GM19438 (cell line): ENCODE results near the gene EIF2S1.
"Not testable (repeated sequence)": the region's sequence is repeated elsewhere in the genome, so short reads cannot be mapped to it uniquely, and the experiment has no call there.

Source experiments
- ATAC-seq: cut with Tn5 transposase; IDR thresholded peaks from one replicate; pipeline ENCODE4 v1.9.1; 2021; ENCODE audit warnings: low read depth; ENCODE audit not compliant: unreplicated experiment

Gene EIF2S1

DNA sequence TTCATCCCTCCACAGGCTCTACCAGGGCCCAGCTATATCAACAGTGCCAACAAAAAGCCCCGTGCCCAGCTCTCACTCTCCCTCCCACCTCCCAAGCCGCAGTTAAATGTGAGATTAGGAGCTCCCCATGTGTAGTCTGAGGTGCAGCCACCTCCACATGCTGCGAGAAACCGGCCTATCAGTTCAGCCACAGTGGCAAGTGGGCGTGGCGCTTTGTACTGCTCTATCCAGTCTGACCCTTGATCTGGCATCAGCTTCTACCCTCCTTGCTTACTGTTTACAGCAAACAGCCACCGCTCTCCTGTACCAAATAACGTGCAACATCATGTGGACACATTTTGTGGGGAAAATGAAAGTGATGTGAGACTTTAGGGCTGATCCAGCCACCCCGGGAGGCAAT lies 50.2 kb downstream of the EIF2S1 start:
- no peak for ATAC-seq

DNA sequence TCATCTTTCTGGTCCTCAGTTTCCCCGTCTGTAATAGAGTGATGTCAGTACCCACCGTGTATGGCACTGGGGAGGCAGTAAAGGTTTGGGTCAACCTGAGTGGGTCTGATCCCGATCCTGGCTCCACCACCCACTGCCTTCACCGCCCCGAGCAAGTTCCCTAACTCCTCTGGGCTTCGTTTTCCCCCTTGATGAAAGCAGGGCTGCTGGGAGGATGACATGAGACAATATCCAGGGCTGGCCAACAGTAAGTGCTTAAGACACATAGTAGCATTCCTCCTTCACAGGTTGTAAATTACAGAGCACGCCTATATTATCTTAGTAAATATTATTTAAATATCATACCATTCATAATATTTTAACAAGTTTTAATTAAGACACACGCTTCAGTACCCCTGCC lies 51.2 kb downstream of the EIF2S1 start:
- no peak for ATAC-seq

DNA sequence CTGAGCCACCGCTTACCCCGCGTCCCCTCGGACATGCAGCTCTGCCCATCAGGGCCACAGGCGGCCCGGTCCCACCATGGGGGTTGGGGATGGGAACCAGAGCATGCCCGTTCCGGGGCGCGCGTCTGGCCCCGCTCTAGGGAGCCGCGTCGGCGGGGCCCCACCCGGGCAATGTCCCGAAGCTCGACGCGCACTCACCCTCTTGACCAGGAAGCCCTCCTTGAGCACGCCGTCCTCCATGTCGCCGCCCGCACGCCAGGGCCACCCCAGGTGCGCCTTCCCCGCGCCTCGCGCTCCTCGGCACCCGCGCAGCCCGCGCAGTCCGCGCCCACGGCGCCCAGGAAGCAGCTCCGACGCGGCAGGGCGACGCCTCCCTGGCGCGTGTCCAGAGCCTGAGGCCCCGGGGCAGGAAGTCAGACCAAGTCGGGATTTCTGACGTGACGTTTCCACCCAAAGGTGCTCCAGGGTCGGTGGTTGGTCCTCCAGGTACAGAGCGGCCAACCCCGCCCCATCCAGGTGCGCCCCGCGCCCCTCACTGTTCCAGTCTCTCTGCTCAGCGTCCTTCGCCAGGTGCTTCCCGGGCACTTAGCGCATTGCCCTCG lies 51.8 kb downstream of the EIF2S1 start, which contains the start of gene PLEK2:
PLEK2 (minus strand) TSS at position 346 of the 602 bp plus-strand sequence; CDS start at position 240, 106 bp downstream.
- no peak for ATAC-seq

GRCh38 chr14:67413806-67414769 lies 54.0 kb downstream of the EIF2S1 start:
- ATAC-seq, result no peak

DNA sequence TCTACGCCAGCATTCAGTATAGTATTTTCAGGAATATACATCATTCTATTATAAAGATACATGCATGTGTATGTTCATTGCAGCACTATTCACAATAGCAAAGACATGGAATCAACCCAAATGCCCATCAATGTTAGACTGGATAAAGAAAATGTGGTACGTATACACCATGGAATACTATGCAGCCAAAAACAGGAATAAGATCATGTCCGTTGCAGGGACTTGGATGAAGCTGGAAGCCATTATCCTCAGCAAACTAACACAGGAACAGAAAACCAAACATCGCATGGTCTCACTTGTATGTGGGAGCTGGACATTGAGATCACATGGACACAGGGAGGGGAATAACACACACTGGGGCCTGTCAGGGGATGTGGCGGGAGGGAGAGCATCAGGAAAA lies 55.5 kb downstream of the EIF2S1 start:
- not testable (repeated sequence) for ATAC-seq

DNA sequence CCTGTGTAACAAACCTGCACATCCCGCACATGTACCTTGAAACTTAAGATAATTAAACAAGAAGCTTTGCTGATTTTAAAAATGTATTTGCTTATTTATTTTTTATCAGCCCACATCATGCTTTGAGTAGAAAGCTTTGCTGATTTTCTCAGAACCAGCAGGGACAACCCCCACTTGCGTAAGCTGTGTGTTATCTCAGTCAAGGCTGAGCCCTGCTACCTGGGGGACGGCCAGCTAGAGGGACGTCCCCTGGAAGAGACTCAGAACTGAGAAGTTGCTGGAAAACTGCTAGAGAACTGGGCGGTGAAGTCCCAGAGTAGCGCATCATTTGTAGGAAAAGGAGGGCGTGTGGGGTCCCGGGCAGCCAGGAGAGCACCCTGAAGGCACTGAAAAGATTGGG lies 56.0 kb downstream of the EIF2S1 start:
- ATAC-seq, result no peak

- no peak for ATAC-seq
These were observed 56.7 kb downstream of the EIF2S1 start for GRCh38 chr14:67416810-67417209.

DNA sequence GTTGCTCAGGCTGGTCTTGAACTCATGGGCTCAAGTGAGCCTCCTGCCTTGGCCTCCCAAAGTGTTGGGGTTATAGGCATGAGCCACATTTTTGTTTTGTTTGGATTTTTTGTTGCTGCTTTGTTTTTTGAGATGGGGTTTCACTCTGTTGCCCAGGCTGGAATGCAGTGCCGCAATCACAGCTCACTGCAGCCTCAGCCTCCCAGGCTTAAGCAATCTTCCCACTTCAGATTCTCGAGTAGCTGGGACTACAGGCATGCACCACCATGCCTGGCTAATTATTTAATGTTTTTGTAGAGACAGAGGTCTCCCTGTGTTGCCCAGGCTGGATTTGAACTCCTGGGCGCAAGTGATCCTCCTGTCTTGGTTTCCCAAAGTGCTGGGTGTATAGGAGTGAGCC lies 57.5 kb downstream of the EIF2S1 start:
- ATAC-seq, result no peak

DNA sequence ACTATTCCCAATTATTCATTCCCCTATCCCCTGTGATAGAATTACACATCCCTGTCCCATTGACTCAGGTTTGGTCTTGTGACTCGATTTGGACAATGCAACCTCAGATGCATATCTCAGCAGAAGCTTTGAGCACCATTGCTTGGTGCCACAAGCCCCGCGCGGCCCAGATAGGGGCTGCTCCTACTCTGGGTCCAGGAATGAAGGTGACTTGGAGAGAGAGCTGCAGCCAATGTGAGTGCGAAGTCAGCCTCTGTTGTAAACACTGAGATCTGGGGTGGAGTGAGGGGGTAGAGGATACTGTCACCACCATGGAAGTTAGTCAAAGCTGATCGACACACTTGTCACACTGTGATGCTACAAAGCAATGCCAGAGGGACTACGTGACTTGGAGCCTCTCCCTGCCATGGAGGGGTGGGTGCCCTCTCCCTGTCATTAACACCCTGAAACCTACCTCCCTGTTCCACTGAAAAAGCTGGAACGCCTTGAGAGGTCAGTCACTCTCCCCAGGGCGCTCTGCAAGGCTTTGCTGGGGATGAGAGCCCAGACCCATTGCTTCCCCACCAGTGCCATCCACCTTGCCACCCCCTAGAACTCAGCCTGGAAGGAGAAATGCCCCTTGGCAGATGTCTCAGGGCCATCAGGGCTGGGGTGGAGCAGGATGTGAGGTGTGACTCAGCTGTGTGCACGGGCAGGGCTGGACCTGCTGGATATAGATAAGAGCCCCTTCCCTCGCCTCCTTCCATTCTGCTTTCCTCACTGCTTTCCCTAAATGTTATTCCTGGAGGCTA lies 58.5 kb downstream of the EIF2S1 start:
- no peak for ATAC-seq

GRCh38 chr14:67420102-67420739 lies 60.1 kb downstream of the EIF2S1 start:
- ATAC-seq, result no peak

DNA sequence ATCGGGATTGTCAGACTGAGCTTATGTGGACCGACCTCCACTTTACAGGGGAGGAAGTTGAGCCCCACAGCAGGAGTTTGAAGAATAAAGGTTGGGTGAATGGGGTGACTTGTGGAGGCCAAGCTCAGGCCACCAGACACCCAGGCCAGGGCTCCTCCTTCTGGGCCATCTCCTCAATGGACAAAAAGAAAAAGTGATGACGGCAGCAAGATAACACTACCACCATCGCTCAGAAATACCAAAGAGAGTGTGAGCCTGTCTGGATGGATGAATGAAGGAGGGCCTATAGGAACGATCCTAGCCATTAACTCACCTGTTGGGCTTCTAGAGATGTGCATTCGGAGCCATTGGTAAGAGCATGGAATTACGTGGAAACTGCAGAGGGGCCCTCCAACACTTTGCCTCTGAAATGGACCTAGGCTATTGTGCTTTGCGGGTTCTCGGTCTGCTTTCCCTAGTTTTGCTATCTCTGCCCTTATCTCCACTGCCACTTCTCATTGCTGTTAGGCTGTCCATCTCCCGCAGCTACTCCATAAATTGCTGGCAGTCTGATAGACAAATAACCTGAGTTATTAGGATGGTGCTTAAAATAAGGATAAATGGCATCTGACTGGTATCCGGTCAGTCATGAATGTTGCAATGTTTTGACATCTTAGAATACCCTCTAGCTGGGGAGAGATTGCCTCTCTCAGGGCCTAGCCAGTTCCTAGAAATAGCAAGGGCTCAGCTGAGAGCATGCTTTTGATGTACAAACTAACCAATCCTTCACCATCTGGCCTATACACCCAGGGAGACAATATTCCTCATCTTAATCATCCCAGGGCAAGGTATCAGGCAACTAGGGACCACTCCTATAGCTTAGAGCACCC lies 61.5 kb downstream of the EIF2S1 start:
- ATAC-seq, result no peak

GRCh38 chr14:67423424-67423823 lies 63.3 kb downstream of the EIF2S1 start:
- no peak for ATAC-seq

DNA sequence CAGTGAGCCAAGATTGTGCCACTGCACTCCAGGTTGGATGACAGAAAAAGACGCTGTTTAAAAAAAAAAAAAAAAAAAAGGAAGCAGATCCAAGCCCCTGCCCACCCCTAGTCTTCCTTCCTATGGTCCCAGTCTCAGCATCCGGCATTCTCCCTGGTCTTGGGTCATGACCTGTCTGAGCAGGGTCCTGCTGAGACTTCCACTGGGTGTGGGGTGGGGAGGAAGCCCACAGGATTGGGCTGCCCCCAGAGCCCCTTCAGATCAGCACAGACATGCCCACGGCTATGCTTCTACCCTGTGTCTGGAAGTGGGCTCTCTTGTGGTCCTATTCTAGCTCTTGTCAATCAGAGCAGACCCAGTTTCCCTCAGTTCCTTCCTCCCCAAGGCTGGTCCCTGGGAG lies 64.4 kb downstream of the EIF2S1 start:
- no peak for ATAC-seq

- no peak for ATAC-seq
These were observed 65.5 kb downstream of the EIF2S1 start for GRCh38 chr14:67425608-67426007.

- ATAC-seq, result no peak
These were observed 66.0 kb downstream of the EIF2S1 start for GRCh38 chr14:67426161-67426560.

- no peak for ATAC-seq
These were observed 67.0 kb downstream of the EIF2S1 start for GRCh38 chr14:67426983-67427606.

GRCh38 chr14:67428501-67429031 lies 68.4 kb downstream of the EIF2S1 start:
- no peak for ATAC-seq

- no peak for ATAC-seq
These were observed 69.5 kb downstream of the EIF2S1 start for GRCh38 chr14:67429510-67430205.
